Measurements from ENCODE around the gene TSPAN9. TPM values are rescaled to one million over a fixed set of nuclear protein-coding genes. Genes with fewer than 3 reads are reported as not detected.

Gene TSPAN9
- total and polyA plus RNA-seq, 9 of the 15 experiments (the other 6 are each of a cell fraction or from before 2014, with no cell fraction given), result 0.23 to 2.1 (median 0.60) TPM; not detected in 2

- CTCF ChIA-PET (ENCODE audit: low intra/inter-chr PET ratio), result interaction anchor here (0.6 to 1.9 kb wide), 2 partner anchors 140 to 1217 kb away, joined by 4 to 6 read pairs; no protein-coding TSS in a partner anchor
- H4K20me1 ChIP-seq (replicated peaks; ENCODE audit: control insufficient read depth, insufficient read depth, low read length), result peaks cover 5% of the 10 kb centered on the region; the same call in 1 of the 2 replicates
- no peak for TF ChIP-seq SIRT6 (IDR thresholded peaks at IDR 0.05; ENCODE audit: low read depth, low read length)
- TF ChIP-seq SMARCB1 (IDR thresholded peaks at IDR 0.05; ENCODE audit: insufficient read length, low read depth), result no peak
- TF ChIP-seq HIVEP1 (CRISPR knock-in tag; IDR thresholded peaks at IDR 0.05), result no peak
- no peak for TF ChIP-seq RAD51 (IDR thresholded peaks at IDR 0.05; ENCODE audit: borderline replicate concordance, low read depth)
- TF ChIP-seq TEAD2 (tag; IDR thresholded peaks at IDR 0.05), result no peak
- no peak for TF ChIP-seq ZBTB26 (CRISPR knock-in tag; IDR thresholded peaks at IDR 0.05)
- no peak for TF ChIP-seq ELF2 (CRISPR knock-in tag; IDR thresholded peaks at IDR 0.05)
- TF ChIP-seq ELK1 (CRISPR knock-in tag; IDR thresholded peaks at IDR 0.05), result no peak
- no peak for TF ChIP-seq ETV5 (CRISPR knock-in tag; IDR thresholded peaks at IDR 0.05; ENCODE audit: low read depth)
- TF ChIP-seq ZNF407 (IDR thresholded peaks at IDR 0.05; ENCODE audit: low read depth), result no peak
- no peak for TF ChIP-seq EGR1 (conservative IDR thresholded peaks at IDR 0.05)
- TF ChIP-seq ZKSCAN8 (CRISPR knock-in tag; IDR thresholded peaks at IDR 0.05), result no peak
Measured at GRCh38 chr12:3274664-3275063, 197.5 kb downstream of the TSPAN9 start.

More at GRCh38 chr12:3274664-3275063, 197.5 kb downstream of the TSPAN9 start:
- no TSS peak for BruUV-seq (replicated peaks)
- intact Hi-C loops (cut with micrococcal nuclease), result loop anchor here (1.0 to 10.0 kb wide), 3 partner anchors 70 to 200 kb away; partner anchors contain the start of gene TSPAN9
- ATAC-seq, result no peak
- Histone ChIP-seq H3K36me3 (ENCODE audit: control insufficient read depth, insufficient read depth, low read length) (no peaks in the 10 kb centered on the region), H3K4me1 (replicated peaks in 1 of 2; ENCODE audit: control insufficient read depth in 2 of 2, insufficient read depth in 2 of 2, low read length in 2 of 2) (no peaks in the 10 kb centered on the region), H3K4me2 (ENCODE audit: insufficient read depth, low read length) (no peak overlapping the region), H3K27ac (ENCODE audit: extremely low read depth, low read depth, low read length) (no peak overlapping the region), H3K27me3 (ENCODE audit: control insufficient read depth in 2 of 2, insufficient read depth in 2 of 2, low read length in 2 of 2) (peaks cover 2 to 37% of the 10 kb centered on the region in 2 experiments; a peak in 2 of 5 replicates), H3K79me2 (ENCODE audit: control insufficient read depth, insufficient read depth, low read length) (no peaks in the 10 kb centered on the region), H3K9me3 (replicated peaks; ENCODE audit: control insufficient read depth, insufficient read depth, low read depth, low read length) (no peaks in the 10 kb centered on the region), H3K9ac (ENCODE audit: insufficient read depth in 1 of 2, low read depth in 2 of 2, low read length in 2 of 2) (no peak overlapping the region), H2AFZ (ENCODE audit: low read depth, low read length) (no peak overlapping the region), H3K4me3 (no peak overlapping the region), H3K9me1 (ENCODE audit: control insufficient read depth, insufficient read depth, low read length) (no peaks in the 10 kb centered on the region)
- in situ Hi-C loops (cut with MboI), result loop anchor here (5.0 kb wide), 1 partner anchor 142 kb away; no protein-coding TSS in a partner anchor
- DNase-seq (ENCODE audit: extremely low read depth in 1 of 4, low spot score in 3 of 4), result no peak
- no peak for FAIRE-seq
- under 1% methylated on average over 11 of the region's 13 CpGs for WGBS (ENCODE audit: insufficient coverage, low coverage, missing lambda C conversion rate)
- POLR2A ChIA-PET, result interaction anchor here (0.6 to 0.7 kb wide), 2 partner anchors 239 to 1718 kb away, joined by 3 to 4 read pairs; no protein-coding TSS in a partner anchor

Data from K562 (cell line).